Thymus (tissue), 14 donors: Measurements from ENCODE around the gene RASSF10. TPM values are rescaled to one million over a fixed set of nuclear protein-coding genes. Genes with fewer than 3 reads are reported as not detected.

Source experiments
- DNase-seq, 9 donors: peaks; one replicate each; pipeline ENCODE4 v3.0.0-alpha.2; 2013; ENCODE audit warnings: low spot score in 9 of 9, low read depth in 6 of 9, missing footprints in 1 of 9
- H3K27ac ChIP-seq, 2 donors: one replicate each; pipeline ENCODE4 v1.5.1; 2013; ENCODE audit warnings: control low read depth in 1 of 2, low read depth in 1 of 2, low read length in 1 of 2, mild to moderate bottlenecking in 1 of 2, moderate library complexity in 1 of 2
- H3K27me3 ChIP-seq, 2 donors: one replicate each; pipeline ENCODE4 v1.5.1; 2013; ENCODE audit warnings: low read length in 1 of 2; ENCODE audit not compliant: control insufficient read depth in 2 of 2, insufficient read depth in 1 of 2
- H3K36me3 ChIP-seq, 2 donors: one replicate each; pipeline ENCODE4 v1.5.1; 2013; ENCODE audit warnings: low read length in 1 of 2, mild to moderate bottlenecking in 1 of 2, moderate library complexity in 1 of 2; ENCODE audit not compliant: control insufficient read depth in 2 of 2, insufficient read depth in 2 of 2
- H3K4me1 ChIP-seq, 2 donors: one replicate each; pipeline ENCODE4 v1.5.1; 2013; ENCODE audit warnings: low read length in 2 of 2; ENCODE audit not compliant: control insufficient read depth in 2 of 2, insufficient read depth in 2 of 2
- H3K4me3 ChIP-seq, 2 donors: one replicate each; pipeline ENCODE4 v1.5.1; 2013; ENCODE audit warnings: low read length in 2 of 2, control low read depth in 1 of 2, mild to moderate bottlenecking in 1 of 2
- H3K9me3 ChIP-seq, 2 donors: one replicate each; pipeline ENCODE4 v1.5.1; 2013; ENCODE audit warnings: low read length in 1 of 2, mild to moderate bottlenecking in 1 of 2; ENCODE audit not compliant: control insufficient read depth in 2 of 2, insufficient read depth in 1 of 2
- WGBS: extraction: QIAGEN DNeasy Blood & Tissue Kit; methylation state at CpG from one replicate; pipeline ENCODE4 v1.1.7; 2013; 5-methylcytosine and 5-hydroxymethylcytosine counted together
- long read RNA-seq, 10 donors: transcript quantifications; one replicate each; lab custom pipeline, GENCODE V29; 2026
- polyA plus RNA-seq: library from polyadenylated mRNA; stranded (reverse); fragments of 200-250 nt; gene quantifications from one replicate; pipeline ENCODE4 v1.2.3, GENCODE V29; 2013
- total RNA-seq: library from RNA; stranded (reverse); fragments of 120-200 nt; gene quantifications from one replicate; pipeline ENCODE4 v1.2.4, GENCODE V29; 2013
- donor health status: healthy.

The RASSF10 gene
- total RNA-seq (2.8 TPM), polyA plus RNA-seq (0.73 TPM)
- long read RNA-seq, donor 1: 0 reads
- long read RNA-seq, donor 2: 0 reads
- long read RNA-seq, donor 3, partial matches to known transcripts: 0 of 3 reads
- long read RNA-seq, donor 3, other reads (novel, unspliced or antisense): 0 of 3 reads
- long read RNA-seq, donor 4, partial matches to known transcripts: 0 of 2 reads
- long read RNA-seq, donor 4, other reads (novel, unspliced or antisense): 0 of 2 reads
- long read RNA-seq, donor 5, partial matches to known transcripts: 0 of 4 reads
- long read RNA-seq, donor 5, other reads (novel, unspliced or antisense): 0 of 4 reads
- long read RNA-seq, donor 6, partial matches to known transcripts: 0 of 1 reads
- long read RNA-seq, donor 6, other reads (novel, unspliced or antisense): 0 of 1 reads
- long read RNA-seq, donor 7, partial matches to known transcripts: 0 of 2 reads
- long read RNA-seq, donor 7, other reads (novel, unspliced or antisense): 0 of 2 reads
- long read RNA-seq, donor 8, partial matches to known transcripts: 0 of 1 reads
- long read RNA-seq, donor 8, other reads (novel, unspliced or antisense): 0 of 1 reads
- long read RNA-seq, donor 9, partial matches to known transcripts: 0 of 1 reads
- long read RNA-seq, donor 9, other reads (novel, unspliced or antisense): 0 of 1 reads
- long read RNA-seq, donor 10, partial matches to known transcripts: 0 of 2 reads
- long read RNA-seq, donor 10, other reads (novel, unspliced or antisense): 0 of 2 reads

DNA sequence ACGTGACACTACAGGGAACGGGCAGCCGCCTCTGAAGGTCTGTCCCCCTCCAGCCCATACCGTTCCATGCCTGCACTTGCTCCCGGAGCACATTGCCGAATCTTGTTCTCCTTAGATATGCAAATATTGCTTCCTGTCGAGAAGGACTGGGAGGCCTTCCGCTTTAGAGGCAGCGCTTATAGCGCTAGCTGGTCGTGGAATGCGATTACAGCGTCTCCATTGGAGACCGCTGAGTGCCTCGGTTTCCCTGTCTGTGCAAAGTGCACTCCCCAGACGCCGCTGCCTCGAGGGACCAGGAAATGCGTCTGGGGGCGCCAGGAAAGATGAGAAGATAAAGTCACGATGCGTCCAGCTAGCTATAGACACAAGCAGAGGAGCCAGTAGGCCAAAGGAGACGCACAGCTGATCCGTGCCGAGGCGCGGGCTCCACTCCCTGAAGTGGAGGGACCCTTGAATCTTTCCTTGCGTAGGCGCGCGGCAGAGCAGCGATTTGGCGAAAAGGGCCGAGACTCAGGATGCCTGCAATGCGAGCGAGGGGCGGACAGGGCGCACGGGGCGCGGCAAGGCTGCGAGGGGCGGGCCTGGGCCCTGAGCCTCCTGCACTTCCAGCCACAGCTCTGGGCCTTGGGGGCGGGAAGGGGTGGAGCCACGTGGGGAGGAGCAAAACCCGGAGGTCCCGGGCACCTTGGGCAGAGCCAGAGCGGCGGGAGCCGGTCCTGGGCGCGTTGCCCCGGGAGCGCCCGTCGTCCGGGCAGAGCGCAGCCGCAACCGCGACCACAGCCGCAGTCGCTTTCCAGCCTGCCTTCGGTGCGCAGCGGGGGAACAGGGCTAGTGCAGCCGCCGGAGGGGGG lies at the start of gene RASSF10:
RASSF10 (plus strand) TSS at position 692 of the 851 bp plus-strand sequence. CDS start 261 bp downstream, outside the sequence.
- DNase-seq: peak in 3 of 9 donors; percentile 5 to 28 (median 16)

GRCh38 chr11:12961615-12962014 lies 47.5 kb upstream of the RASSF10 start:
- 95% methylated on average over 2 of the region's 2 CpGs for WGBS
- no peaks in the 10 kb centered on the region for H3K27me3 ChIP-seq
- H3K36me3 ChIP-seq: no peaks in the 10 kb centered on the region
- no peak overlapping the region for H3K4me3 ChIP-seq
- no peaks in the 10 kb centered on the region for H3K9me3 ChIP-seq
- no peak overlapping the region for H3K27ac ChIP-seq
- H3K4me1 ChIP-seq: no peaks in the 10 kb centered on the region
- DNase-seq: no peak

More for the DNA sequence above, at the start of gene RASSF10:
- peak within 1 kb of the TSS in 1 of 2 donors; percentile 25 for H3K27ac ChIP-seq
- H3K9me3 ChIP-seq: no peaks in the 10 kb centered on the region
- peaks cover 42 to 55% of the 10 kb centered on the region in 2 donors for H3K27me3 ChIP-seq
- no peaks in the 10 kb centered on the region for H3K36me3 ChIP-seq
- 3% methylated on average over 68 of the region's 68 CpGs for WGBS
- no peaks in the 10 kb centered on the region for H3K4me1 ChIP-seq
- peak within 1 kb of the TSS in 1 of 2 donors; percentile 22 for H3K4me3 ChIP-seq

- no peak for DNase-seq
- Histone ChIP-seq H3K27me3 (no peaks in the 10 kb centered on the region), H3K36me3 (no peaks in the 10 kb centered on the region), H3K4me3 (no peak overlapping the region), H3K27ac (no peak overlapping the region), H3K4me1 (no peaks in the 10 kb centered on the region), H3K9me3 (no peaks in the 10 kb centered on the region)
- WGBS: 72% methylated on average over 10 of the region's 10 CpGs
Measured at GRCh38 chr11:12962306-12962705, 46.8 kb upstream of the RASSF10 start.

DNA sequence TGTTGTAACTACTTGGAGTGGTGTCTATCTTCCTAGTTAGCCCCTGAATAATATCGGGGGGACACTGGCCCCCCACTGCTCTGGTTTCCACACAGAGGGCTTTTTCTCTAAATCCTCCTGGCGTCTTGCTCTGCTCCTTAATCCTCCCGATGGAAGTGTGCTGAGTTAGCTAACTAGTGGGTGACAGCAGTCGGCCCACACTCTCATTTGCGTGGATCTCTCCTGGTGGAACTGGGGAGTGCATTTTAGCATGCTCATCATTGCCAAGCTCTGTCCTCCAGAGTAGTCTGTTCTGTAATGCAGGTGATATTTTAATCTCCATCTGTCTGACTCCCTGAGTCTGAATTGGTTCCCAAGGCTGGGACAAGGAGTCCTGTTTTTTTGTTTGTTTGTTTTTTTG lies 46.1 kb upstream of the RASSF10 start:
- H3K27me3 ChIP-seq: no peaks in the 10 kb centered on the region
- no peaks in the 10 kb centered on the region for H3K9me3 ChIP-seq
- no peaks in the 10 kb centered on the region for H3K36me3 ChIP-seq
- no peak overlapping the region for H3K27ac ChIP-seq
- H3K4me1 ChIP-seq: no peaks in the 10 kb centered on the region
- H3K4me3 ChIP-seq: no peak overlapping the region
- WGBS: 94% methylated on average over 5 of the region's 5 CpGs
- no peak for DNase-seq

GRCh38 chr11:12963792-12964536 lies 45.2 kb upstream of the RASSF10 start:
- H3K4me1 ChIP-seq: peaks cover 0 to 2% of the 10 kb centered on the region in 2 donors
- H3K4me3 ChIP-seq: no peak overlapping the region
- 32% methylated on average over 13 of the region's 13 CpGs for WGBS
- H3K36me3 ChIP-seq: no peaks in the 10 kb centered on the region
- no peaks in the 10 kb centered on the region for H3K27me3 ChIP-seq
- H3K27ac ChIP-seq: no peak overlapping the region
- H3K9me3 ChIP-seq: no peaks in the 10 kb centered on the region
- peak in 8 of 9 donors; percentile 5 to 58 (median 25) for DNase-seq

DNA sequence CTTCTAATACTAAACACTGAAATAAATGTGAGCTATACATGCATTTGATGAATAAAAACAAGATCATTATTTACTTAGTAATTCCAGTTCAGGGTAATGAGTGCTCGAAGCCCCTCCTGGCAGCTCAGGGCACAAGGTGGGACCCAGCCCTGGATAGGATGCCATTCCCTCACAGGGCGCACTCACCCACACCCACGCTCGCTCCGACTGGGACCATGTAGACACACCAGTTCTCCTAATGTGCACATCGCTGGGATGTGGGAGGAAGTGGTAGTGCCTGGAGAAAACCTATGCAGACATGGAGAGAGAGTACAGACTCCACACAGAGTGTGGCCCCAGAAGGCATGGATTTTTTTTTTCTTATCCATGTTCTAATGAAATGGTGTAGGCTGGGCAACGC lies 44.5 kb upstream of the RASSF10 start:
- H3K27ac ChIP-seq: no peak overlapping the region
- 87% methylated on average over 7 of the region's 7 CpGs for WGBS
- H3K9me3 ChIP-seq: no peaks in the 10 kb centered on the region
- no peak overlapping the region for H3K4me3 ChIP-seq
- no peaks in the 10 kb centered on the region for H3K36me3 ChIP-seq
- DNase-seq: no peak
- peaks cover 0 to 2% of the 10 kb centered on the region in 2 donors for H3K4me1 ChIP-seq
- no peaks in the 10 kb centered on the region for H3K27me3 ChIP-seq

- DNase-seq: no peak
- Histone ChIP-seq H3K27ac (no peak overlapping the region), H3K4me3 (no peak overlapping the region), H3K9me3 (no peaks in the 10 kb centered on the region), H3K27me3 (no peaks in the 10 kb centered on the region), H3K4me1 (peaks cover 0 to 2% of the 10 kb centered on the region in 2 donors), H3K36me3 (no peaks in the 10 kb centered on the region)
- 93% methylated on average over 5 of the region's 5 CpGs for WGBS
Measured at GRCh38 chr11:12966002-12966401, 43.1 kb upstream of the RASSF10 start.

DNA sequence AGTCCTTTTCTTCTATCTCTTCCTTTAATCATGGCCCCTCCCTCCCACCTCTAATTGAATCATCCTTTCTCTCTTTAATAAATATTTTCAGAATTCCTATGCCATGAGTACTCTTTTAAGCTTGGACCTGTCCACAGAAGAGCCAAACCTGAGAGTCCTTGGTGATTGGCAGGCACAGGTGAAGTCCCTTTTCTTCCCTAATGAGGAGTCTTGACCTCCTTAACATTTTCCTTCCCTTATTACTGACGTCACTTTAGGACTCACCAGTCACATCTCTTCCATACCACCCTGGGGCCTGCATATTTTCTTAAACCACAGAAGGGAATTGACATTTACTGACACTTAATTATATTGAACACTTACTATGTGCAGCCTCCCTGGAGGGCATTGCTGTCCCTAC lies 41.0 kb upstream of the RASSF10 start:
- H3K4me1 ChIP-seq: peaks cover 0 to 2% of the 10 kb centered on the region in 2 donors
- no peaks in the 10 kb centered on the region for H3K9me3 ChIP-seq
- DNase-seq: no peak
- no peaks in the 10 kb centered on the region for H3K27me3 ChIP-seq
- H3K4me3 ChIP-seq: no peak overlapping the region
- H3K36me3 ChIP-seq: no peaks in the 10 kb centered on the region
- H3K27ac ChIP-seq: no peak overlapping the region
- 85% methylated on average over 1 of the region's 1 CpG for whole genome bisulfite sequencing
